ENCODE results near the gene DUOX2. TPM values are rescaled to one million over a fixed set of nuclear protein-coding genes. Genes with fewer than 3 reads are reported as not detected.

DUOX2 gene
- total and polyA plus RNA-seq, 2 donors (not counting 1 experiment from before 2014, with no cell fraction given): 0.32 TPM; not detected in 1

- H3K27ac Mint-ChIP-seq: no peak overlapping the region
- 95% methylated on average over 9 of the region's 10 CpGs for WGBS (ENCODE audit: insufficient coverage)
- H3K9ac ChIP-seq (ENCODE audit: low read length): no peak overlapping the region
- H3K4me3 ChIP-seq (ENCODE audit: control extremely low read depth in 1 of 5, extremely low read depth in 1 of 5, insufficient read depth in 1 of 5, low read depth in 2 of 5, low read length in 4 of 5): no peak overlapping the region
- no peaks in the 10 kb centered on the region for H3K9me3 ChIP-seq (ENCODE audit: control extremely low read depth in 1 of 3, control insufficient read depth in 2 of 3, insufficient read depth in 1 of 3, low read length in 2 of 3)
- peaks cover 16% of the 10 kb centered on the region for H3K27me3 Mint-ChIP-seq
- H3K4me2 ChIP-seq (replicated peaks; ENCODE audit: low read depth, low read length, poor library complexity, severe bottlenecking): no peak overlapping the region
- H3K4me1 ChIP-seq (ENCODE audit: control insufficient read depth in 2 of 2, insufficient read depth in 2 of 2, low read length in 2 of 2): peaks cover 6 to 7% of the 10 kb centered on the region in 2 donors
- ATAC-seq (ENCODE audit: low read depth): no peak
- H3K9me3 Mint-ChIP-seq (ENCODE audit: insufficient read depth): no peaks in the 10 kb centered on the region
- POLR2A ChIA-PET: no interaction called here
- no peak overlapping the region for H3K4me3 Mint-ChIP-seq
- intact Hi-C loops (cut with micrococcal nuclease): no loop called here
- no peak for DNase-seq
- no peak overlapping the region for H2AFZ ChIP-seq (ENCODE audit: insufficient read depth, low read depth, low read length, poor library complexity, severe bottlenecking)
- no peaks in the 10 kb centered on the region for H3K36me3 ChIP-seq (replicated peaks in 1 of 2; ENCODE audit: control extremely low read depth in 1 of 2, control insufficient read depth in 1 of 2, extremely low read depth in 1 of 2, insufficient read depth in 2 of 2, low read length in 1 of 2)
- TF ChIP-seq EZH2 (IDR thresholded peaks at IDR 0.05; ENCODE audit: borderline replicate concordance, insufficient read depth, low read depth, low read length, poor library complexity, severe bottlenecking): no peak
- TF ChIP-seq, protein P1, sequence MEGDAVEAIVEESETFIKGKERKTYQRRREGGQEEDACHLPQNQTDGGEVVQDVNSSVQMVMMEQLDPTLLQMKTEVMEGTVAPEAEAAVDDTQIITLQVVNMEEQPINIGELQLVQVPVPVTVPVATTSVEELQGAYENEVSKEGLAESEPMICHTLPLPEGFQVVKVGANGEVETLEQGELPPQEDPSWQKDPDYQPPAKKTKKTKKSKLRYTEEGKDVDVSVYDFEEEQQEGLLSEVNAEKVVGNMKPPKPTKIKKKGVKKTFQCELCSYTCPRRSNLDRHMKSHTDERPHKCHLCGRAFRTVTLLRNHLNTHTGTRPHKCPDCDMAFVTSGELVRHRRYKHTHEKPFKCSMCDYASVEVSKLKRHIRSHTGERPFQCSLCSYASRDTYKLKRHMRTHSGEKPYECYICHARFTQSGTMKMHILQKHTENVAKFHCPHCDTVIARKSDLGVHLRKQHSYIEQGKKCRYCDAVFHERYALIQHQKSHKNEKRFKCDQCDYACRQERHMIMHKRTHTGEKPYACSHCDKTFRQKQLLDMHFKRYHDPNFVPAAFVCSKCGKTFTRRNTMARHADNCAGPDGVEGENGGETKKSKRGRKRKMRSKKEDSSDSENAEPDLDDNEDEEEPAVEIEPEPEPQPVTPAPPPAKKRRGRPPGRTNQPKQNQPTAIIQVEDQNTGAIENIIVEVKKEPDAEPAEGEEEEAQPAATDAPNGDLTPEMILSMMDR (IDR thresholded peaks at IDR 0.05): no peak
- H4K20me1 ChIP-seq (ENCODE audit: control insufficient read depth, insufficient read depth, low read length, poor library complexity, severe bottlenecking): no peaks in the 10 kb centered on the region
- H3K4me1 Mint-ChIP-seq: peaks cover 5% of the 10 kb centered on the region
- CTCF ChIA-PET: interaction anchor here (1.4 to 2.6 kb wide), 2 partner anchors 14 to 172 kb away, joined by 3 to 9 read pairs; no protein-coding TSS in a partner anchor
- H3K27me3 ChIP-seq (replicated peaks in 1 of 4; ENCODE audit: control extremely low read depth in 1 of 4, control insufficient read depth in 3 of 4, insufficient read depth in 4 of 4, low read length in 3 of 4): peaks cover 0 to 19% (median 9%) of the 10 kb centered on the region in 4 experiments
- no peaks in the 10 kb centered on the region for H3K79me2 ChIP-seq (ENCODE audit: control insufficient read depth, insufficient read depth, low read length)
- H3K27ac ChIP-seq (ENCODE audit: low read length in 2 of 2): no peak overlapping the region
Measured at GRCh38 chr15:45140557-45141250, 26.7 kb upstream of the DUOX2 start.

- Mint-ChIP-seq H3K4me1 (peaks cover 8% of the 10 kb centered on the region), H3K9me3 (ENCODE audit: insufficient read depth) (no peaks in the 10 kb centered on the region)
- POLR2A ChIA-PET: no interaction called here
Measured at GRCh38 chr15:45139770-45140169, 25.8 kb upstream of the DUOX2 start.

More at GRCh38 chr15:45139770-45140169, 25.8 kb upstream of the DUOX2 start:
- Histone ChIP-seq H3K4me1 (ENCODE audit: control insufficient read depth in 2 of 2, insufficient read depth in 2 of 2, low read length in 2 of 2) (peaks cover 11 to 13% of the 10 kb centered on the region in 2 donors), H3K4me2 (replicated peaks; ENCODE audit: low read depth, low read length, poor library complexity, severe bottlenecking) (no peak overlapping the region), H4K20me1 (ENCODE audit: control insufficient read depth, insufficient read depth, low read length, poor library complexity, severe bottlenecking) (no peaks in the 10 kb centered on the region), H3K79me2 (ENCODE audit: control insufficient read depth, insufficient read depth, low read length) (no peaks in the 10 kb centered on the region), H2AFZ (ENCODE audit: insufficient read depth, low read depth, low read length, poor library complexity, severe bottlenecking) (no peak overlapping the region), H3K36me3 (replicated peaks in 1 of 2; ENCODE audit: control extremely low read depth in 1 of 2, control insufficient read depth in 1 of 2, extremely low read depth in 1 of 2, insufficient read depth in 2 of 2, low read length in 1 of 2) (no peaks in the 10 kb centered on the region), H3K27me3 (replicated peaks in 1 of 4; ENCODE audit: control extremely low read depth in 1 of 4, control insufficient read depth in 3 of 4, insufficient read depth in 4 of 4, low read length in 3 of 4) (peaks cover 0 to 24% (median 10%) of the 10 kb centered on the region in 4 experiments), H3K9me3 (ENCODE audit: control extremely low read depth in 1 of 3, control insufficient read depth in 2 of 3, insufficient read depth in 1 of 3, low read length in 2 of 3) (peaks cover 0 to 2% (median 0%) of the 10 kb centered on the region in 3 donors), H3K4me3 (ENCODE audit: control extremely low read depth in 1 of 5, extremely low read depth in 1 of 5, insufficient read depth in 1 of 5, low read depth in 2 of 5, low read length in 4 of 5) (no peak overlapping the region), H3K27ac (ENCODE audit: low read length in 2 of 2) (no peak overlapping the region), H3K9ac (ENCODE audit: low read length) (no peak overlapping the region)
- no peak for DNase-seq
- no peak for TF ChIP-seq EZH2 (IDR thresholded peaks at IDR 0.05; ENCODE audit: borderline replicate concordance, insufficient read depth, low read depth, low read length, poor library complexity, severe bottlenecking)
- TF ChIP-seq, protein P1 (IDR thresholded peaks at IDR 0.05): no peak
- no peak overlapping the region for H3K4me3 Mint-ChIP-seq
- intact Hi-C loops (cut with micrococcal nuclease): no loop called here
- H3K27ac Mint-ChIP-seq: no peak overlapping the region
- CTCF ChIA-PET: interaction anchor here (0.5 kb wide), 1 partner anchor 302 kb away, joined by 3 read pairs; no protein-coding TSS in a partner anchor
- 94% methylated on average over 5 of the region's 6 CpGs for WGBS (ENCODE audit: insufficient coverage)
- peaks cover 19% of the 10 kb centered on the region for H3K27me3 Mint-ChIP-seq
- ATAC-seq (ENCODE audit: low read depth): no peak

Data from B cell (primary cell).